HG03095 (cell line): ENCODE results near the gene S100A6.

ENCODE experiments used
- ATAC-seq: cut with Tn5 transposase; IDR thresholded peaks from one replicate; pipeline ENCODE4 v1.9.1; 2021; ENCODE audit warnings: moderate library complexity; ENCODE audit not compliant: unreplicated experiment

Gene S100A6

GRCh38 chr1:153546796-153547559, 11.2 kb upstream of the S100A6 start:
- ATAC-seq = no peak

GRCh38 chr1:153546371-153546770, 10.6 kb upstream of the S100A6 start:
- no peak for ATAC-seq

- ATAC-seq = peak; percentile 47
Measured at GRCh38 chr1:153545067-153546055, 9.6 kb upstream of the S100A6 start, which contains the start of gene S100A4. Gene S100A4 (minus strand): TSS chr1:153545806. CDS start chr1:153544794, 1,012 bp downstream.

- ATAC-seq = no peak
Measured at GRCh38 chr1:153544453-153545066, 8.8 kb upstream of the S100A6 start.

- no peak for ATAC-seq
Measured at GRCh38 chr1:153543736-153544135, 7.9 kb upstream of the S100A6 start.

- ATAC-seq = no peak
Measured at GRCh38 chr1:153542956-153543711, 7.3 kb upstream of the S100A6 start.

GRCh38 chr1:153541641-153542590, 6.1 kb upstream of the S100A6 start:
- no peak for ATAC-seq

- ATAC-seq = no peak
Measured at GRCh38 chr1:153540394-153541361, 4.9 kb upstream of the S100A6 start, which contains the start of gene S100A5. Gene S100A5 (minus strand): TSS chr1:153540934. CDS start chr1:153540191, 743 bp downstream.

- no peak for ATAC-seq
Measured at GRCh38 chr1:153539395-153540093, 3.8 kb upstream of the S100A6 start.

GRCh38 chr1:153538315-153538821, 2.6 kb upstream of the S100A6 start:
- no peak for ATAC-seq

- no peak for ATAC-seq
Measured at GRCh38 chr1:153537376-153537730, 1.6 kb upstream of the S100A6 start.

GRCh38 chr1:153536671-153537375, 1.0 kb upstream of the S100A6 start:
- ATAC-seq = no peak

GRCh38 chr1:153536012-153536670, 350 bp upstream of the S100A6 start:
- ATAC-seq = no peak

GRCh38 chr1:153534925-153535241, 908 bp downstream of the S100A6 start:
- no peak for ATAC-seq

- ATAC-seq = no peak
Measured at GRCh38 chr1:153534226-153534924, 1.4 kb downstream of the S100A6 start.

- no peak for ATAC-seq
Measured at GRCh38 chr1:153533689-153534201, 2.0 kb downstream of the S100A6 start.
